Stimulated activated CD8-positive, alpha-beta memory T cell treated with anti-CD3 and anti-CD28 coated beads, Interleukin-12 subunit alpha, Interleukin-12 subunit beta, amount 100 ng/mL, for 1 hour (primary cell): ENCODE measurements around the gene MCUR1.
"Not testable (repeated sequence)": the region's sequence is repeated elsewhere in the genome, so short reads cannot be mapped to it uniquely, and the experiment has no call there.

ENCODE experiments used
- DNase-seq: peaks from one replicate; pipeline ENCODE4 v3.0.0-alpha.2; 2020; ENCODE audit warnings: low read depth

Gene MCUR1

DNA sequence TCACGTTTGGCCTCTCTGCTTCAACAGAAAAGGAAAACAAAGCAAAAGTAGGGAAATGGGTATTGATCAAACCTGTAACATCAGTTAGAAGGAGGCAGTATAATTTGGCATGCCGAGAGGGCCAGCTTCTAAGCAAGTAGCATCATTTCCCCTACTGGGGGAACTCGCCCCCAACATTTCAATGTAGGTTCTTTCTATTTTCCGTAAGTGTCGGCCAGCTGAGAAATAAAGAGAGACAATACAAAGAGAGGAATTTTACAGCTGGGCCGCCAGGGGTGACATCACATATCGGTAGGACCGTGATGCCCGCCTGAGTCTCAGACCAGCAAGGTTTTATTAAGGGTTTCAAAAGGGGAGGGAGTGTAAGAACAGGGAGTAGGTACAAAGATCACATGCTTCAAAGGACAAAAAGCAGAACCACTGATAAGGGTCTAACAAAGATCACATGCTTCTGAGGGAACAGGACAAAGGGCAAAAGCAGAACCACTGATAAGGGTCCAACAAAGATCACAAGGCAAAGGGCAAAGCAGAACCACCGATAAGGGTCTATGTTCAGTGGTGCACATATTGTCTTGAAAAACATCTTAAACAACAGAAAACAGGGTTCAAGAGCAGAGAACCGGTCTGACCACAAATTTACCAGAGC is 14.4 kb upstream of the MCUR1 start:
- DNase-seq: not testable (repeated sequence)

DNA sequence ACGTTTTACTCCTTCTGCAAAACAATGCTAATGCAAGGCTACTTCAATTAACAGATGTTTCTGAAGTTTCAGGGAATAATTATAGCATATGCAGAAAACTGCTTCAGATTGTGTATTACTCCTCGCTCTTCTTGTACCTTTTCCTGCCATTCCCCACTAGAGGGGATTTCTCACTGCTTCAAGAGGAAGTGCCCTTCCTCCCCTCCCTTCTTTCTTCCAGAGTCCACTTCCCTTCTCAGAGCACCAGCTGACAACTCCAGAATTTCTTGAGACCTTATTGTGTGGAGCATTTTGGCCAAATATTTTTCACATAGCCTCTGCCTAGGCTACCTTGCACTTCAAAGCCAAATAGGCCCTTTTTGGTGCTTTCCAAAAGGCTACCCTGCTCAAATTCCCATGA is 12.7 kb upstream of the MCUR1 start:
- no peak for DNase-seq

GRCh38 chr6:13825871-13826270 is 11.5 kb upstream of the MCUR1 start:
- DNase-seq: no peak

DNA sequence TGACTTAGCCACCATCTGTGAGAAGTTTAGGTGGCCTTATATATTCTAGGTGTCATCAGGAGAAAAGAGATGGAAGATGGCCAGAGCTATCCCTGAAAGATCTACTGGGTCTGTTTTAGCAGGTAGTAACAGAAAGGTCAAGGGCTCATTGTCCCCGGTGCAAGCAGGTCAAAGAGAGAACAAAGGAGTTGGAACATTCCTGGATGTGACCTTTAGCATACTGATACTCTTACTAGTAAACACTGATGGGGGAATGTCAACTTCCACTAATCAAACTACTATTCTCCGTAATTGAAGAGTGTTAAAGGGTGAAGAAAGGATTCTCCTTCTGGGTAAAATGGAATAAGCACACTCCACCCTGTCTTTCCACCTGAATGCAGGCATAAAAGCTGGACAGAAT is 4.0 kb upstream of the MCUR1 start:
- no peak for DNase-seq

- DNase-seq: no peak
Observed at GRCh38 chr6:13814938-13815575, 700 bp upstream of the MCUR1 start.

- DNase-seq: no peak
Observed at GRCh38 chr6:13813621-13814175, 659 bp downstream of the MCUR1 start.

DNA sequence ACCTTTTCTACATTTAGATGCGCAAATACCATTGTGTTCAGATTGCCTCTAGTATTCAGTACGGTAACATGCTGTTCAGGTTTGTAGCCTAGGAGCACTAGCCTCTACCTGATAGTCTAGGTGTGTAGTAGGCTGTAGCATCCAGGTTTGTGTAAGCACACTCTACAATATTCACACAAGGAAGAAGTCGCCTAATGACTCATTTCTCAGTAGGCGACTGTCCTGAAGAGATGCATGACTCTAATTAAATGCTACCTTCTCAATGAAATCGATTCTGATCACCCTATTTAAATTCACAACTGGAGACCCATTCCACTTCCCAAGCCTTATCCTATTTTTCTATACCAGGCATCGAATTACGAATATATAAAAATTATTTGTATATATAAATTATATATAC is 1.3 kb downstream of the MCUR1 start:
- DNase-seq: no peak

GRCh38 chr6:13812359-13812642 is 2.1 kb downstream of the MCUR1 start:
- DNase-seq: no peak

DNA sequence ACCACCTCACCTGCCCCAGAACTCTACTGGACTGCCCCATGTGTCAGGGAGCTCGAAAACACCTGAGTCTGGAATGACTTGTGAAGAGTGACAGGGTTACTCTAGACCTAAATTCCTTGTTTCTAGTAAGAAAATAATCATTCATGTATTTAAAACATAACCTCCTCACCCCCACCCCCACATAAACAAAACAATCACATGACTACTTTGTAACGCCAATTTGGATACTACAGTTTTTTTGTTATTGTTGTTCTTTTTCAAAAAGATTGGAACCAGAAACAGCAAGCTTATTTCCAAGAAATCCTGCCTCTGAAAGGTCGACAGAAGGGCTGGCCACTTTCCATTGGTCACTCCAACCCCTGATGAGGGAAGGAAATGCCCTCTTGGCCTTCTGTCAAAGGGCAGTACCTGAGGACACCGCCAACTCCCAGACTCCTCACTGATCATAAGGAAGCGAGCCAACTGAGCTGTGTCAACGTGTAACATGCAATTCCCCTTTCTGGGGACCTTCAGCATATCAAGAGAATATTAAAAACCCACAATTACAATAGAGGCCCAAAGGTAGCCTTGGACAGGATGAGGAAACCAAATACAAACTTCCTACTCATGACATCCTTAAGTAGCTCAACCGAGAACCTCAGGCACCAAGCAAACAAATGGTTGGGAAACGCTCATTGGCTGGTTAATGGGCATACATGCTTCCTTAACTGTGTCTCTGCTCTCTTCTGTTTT is 2.6 kb downstream of the MCUR1 start:
- DNase-seq: no peak

DNA sequence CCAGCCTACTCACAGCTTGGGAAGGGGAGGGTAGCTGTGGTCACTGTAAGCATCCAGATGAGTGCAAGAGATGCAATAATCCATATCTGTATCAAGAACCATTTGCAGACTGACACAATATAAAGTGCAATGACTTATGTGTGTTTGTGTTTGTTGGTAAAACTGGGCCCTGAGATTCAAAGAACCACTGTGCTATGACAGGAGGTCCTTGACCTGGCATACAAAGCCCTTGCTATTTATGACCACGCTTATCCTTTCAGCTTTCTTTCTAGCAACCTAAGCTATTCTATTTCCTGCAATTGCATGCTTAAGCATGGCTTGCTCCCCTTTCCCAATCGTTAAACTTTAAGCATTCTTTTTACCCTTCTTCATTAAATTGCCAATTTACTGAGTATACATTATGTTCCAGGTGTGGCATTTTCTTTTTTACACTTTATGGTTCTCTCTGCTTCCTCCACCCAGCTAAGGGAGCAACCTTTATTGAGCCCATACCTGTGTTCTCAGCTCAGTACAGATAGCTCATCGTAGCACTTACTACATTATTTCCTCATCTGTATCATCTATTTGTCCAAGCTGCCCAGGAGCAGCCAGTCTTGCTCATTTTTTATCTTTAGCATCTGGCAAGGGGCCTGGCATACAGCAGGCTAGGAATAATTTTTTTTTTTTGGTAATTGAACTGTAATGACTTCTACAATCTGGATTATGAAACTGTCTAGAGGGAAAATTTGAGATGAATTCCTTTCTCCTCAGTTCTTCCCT is 3.5 kb downstream of the MCUR1 start:
- DNase-seq: no peak

GRCh38 chr6:13808801-13809200 is 5.6 kb downstream of the MCUR1 start:
- DNase-seq: no peak

- DNase-seq: no peak
Observed at GRCh38 chr6:13807696-13808095, 6.7 kb downstream of the MCUR1 start.

GRCh38 chr6:13803581-13803980 is 10.8 kb downstream of the MCUR1 start:
- no peak for DNase-seq

- DNase-seq: no peak
Observed at GRCh38 chr6:13800615-13801014, 13.7 kb downstream of the MCUR1 start.

DNA sequence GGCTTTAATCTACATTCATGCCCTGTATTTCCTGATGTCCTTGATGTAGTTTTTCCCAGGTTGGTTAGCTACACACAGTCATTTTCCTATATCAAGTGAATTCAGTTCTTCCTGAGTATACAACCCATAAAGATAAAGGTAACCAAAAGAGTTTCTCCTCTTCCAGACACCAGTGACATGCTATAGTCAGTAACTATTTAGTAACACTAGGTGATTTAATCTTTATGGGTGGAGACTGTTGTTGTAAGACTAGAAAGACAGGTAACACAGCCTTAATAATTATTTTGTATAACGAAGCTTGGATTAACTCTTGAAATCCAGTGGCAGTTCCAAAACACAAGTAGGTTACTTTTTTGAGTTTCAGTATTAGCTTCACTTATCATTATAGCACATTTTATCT is 17.6 kb downstream of the MCUR1 start:
- DNase-seq: no peak

- DNase-seq: peak; percentile 80
Observed at GRCh38 chr6:13795041-13795750, 19.2 kb downstream of the MCUR1 start.

GRCh38 chr6:13794184-13794583 is 20.2 kb downstream of the MCUR1 start:
- no peak for DNase-seq

DNA sequence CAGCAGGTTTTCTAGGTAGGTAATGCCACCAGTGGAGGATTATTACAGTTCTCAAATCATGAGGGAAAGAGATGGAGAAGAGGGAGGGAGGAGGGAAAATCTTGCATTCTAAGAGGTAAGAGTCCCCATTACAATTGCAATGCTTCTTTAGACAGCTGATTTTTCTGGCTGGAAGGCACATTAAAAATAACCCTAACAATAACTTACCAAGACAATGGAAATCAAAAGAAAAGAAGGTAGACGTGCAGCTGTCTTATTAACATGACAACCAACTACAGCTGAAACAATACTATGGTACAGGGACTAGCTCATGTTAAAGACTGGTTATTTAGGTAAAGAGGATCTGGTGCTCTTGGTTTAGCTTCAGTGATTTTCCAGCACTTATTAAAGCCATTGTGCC is 24.6 kb downstream of the MCUR1 start:
- no peak for DNase-seq

DNA sequence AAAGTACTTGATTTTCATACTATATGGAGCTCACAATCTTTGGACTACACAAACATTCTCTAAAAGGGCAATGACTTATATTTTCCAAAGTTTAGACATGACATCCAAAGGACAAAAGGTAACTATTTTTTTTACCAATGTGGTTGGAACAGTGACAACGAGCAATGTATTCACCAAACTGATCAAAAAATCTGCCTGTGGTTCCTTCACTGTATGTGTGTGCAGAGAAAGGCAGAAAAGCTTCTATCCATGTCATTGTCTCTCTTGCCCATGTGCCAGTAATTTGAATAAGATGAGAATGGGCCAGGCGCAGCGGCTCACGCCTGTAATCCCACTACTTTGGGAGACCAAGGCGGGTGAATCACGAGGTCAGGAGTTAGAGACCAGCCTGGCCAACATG is 25.5 kb downstream of the MCUR1 start:
- no peak for DNase-seq

GRCh38 chr6:13787137-13787536 is 27.2 kb downstream of the MCUR1 start:
- DNase-seq: no peak

DNA sequence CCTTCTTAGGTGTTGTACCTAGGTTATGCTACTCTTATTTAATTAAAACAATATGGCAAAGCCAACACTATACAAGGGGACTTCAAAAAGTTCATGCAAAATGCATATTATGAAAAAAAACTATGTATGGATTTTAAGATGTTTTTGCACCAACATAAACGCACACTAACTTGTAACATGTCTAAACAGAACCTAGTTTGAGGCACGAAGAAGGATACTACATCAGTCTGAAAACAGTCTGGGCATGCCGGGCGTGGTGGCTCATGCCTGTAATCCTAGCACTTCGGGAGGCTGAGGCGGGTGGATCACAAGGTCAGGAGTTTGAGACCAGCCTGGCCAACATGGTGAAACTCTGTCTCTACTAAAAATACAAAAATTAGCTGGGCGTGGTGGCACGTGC is 34.2 kb downstream of the MCUR1 start:
- DNase-seq: not testable (repeated sequence)

GRCh38 chr6:13778028-13778427 is 36.3 kb downstream of the MCUR1 start:
- no peak for DNase-seq
